Erythroblast (primary cell): Measurements from ENCODE around the gene FAM163B.

Source experiments
- DNase-seq, 2 experiments: peaks; one replicate each; lab custom pipeline; 2025; lab: John Stamatoyannopoulos, UW
- GATA1 ChIP-seq: IDR thresholded peaks from 2 replicates; pipeline ENCODE4 v1.6.1; 2011; ENCODE audit warnings: low read depth, mild to moderate bottlenecking, control low read depth, low read length, moderate library complexity
- POLR2A ChIP-seq: IDR thresholded peaks from 2 replicates; pipeline ENCODE4 v1.6.1; 2011; ENCODE audit warnings: mild to moderate bottlenecking, low read length

FAM163B gene

GRCh38 chr9:133529457-133529856 is 79.7 kb downstream of the FAM163B start:
- DNase-seq: no peak
- TF ChIP-seq GATA1 (no peak), POLR2A (no peak)

DNA sequence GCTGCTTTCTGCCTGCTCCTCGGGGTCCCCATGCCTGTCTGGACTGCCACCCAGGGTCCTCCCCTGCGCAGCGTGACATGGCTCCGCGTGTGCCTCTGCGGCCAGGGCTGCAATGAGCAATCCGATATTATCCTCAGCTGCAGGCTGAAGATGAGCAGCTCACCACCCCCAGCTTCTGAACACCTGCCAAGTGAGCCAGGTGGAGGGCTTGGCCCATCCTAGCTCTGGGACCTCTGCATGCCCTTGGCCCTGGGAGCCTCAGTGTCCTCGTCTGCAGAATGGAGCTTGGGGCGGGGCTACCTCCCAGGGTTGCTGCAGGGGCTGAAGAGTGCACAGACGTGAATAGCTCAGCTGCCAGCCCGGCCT is 80.3 kb downstream of the FAM163B start:
- DNase-seq: no peak
- TF ChIP-seq POLR2A (no peak), GATA1 (no peak)

DNA sequence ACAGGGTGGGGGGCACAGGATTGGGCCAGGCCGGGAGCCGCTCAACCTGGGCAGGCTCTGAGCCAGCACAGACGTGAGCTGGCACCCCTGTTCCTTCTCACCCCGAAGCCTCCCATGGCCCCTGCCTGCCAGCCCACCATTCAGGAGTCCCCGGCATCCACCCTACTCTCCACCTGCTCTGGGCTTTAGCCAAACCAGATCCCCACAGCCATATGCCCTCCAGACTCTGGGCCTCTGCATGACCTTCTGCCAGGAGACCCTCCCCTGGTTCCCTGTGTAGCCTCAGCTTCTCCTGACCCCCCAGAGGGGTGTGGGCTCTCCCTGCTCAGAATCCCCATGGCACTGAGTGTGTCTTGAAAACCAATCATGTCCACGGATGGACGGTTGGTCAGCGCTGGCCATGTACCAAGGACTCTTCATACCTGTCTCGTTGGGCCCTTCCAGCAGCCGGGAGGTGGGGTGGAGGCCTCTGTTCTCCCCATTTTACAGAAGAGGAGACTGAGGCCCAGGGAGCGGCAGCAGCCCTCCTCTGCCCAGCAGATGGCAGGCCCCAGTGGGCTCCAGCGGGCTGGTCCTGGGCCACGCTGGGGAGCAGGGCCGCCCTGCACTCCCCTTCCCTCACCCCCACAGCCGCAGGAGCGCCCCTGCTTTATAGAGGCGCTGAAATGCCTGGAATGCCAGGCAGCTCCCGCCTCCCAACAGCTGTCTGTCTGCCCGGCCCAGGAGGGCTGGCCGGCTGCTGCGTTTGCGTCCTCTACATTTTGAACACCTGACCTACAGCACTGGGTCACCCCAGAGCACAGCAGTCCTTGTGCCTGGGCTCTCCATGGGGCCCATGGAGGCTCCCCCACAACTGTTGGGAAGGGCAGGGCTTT is 81.0 kb downstream of the FAM163B start:
- TF ChIP-seq POLR2A (no peak), GATA1 (no peak)
- no peak for DNase-seq

GRCh38 chr9:133527444-133527920 is 81.7 kb downstream of the FAM163B start:
- DNase-seq: no peak
- TF ChIP-seq POLR2A (no peak), GATA1 (no peak)
